Dermis blood vessel endothelial cell (primary cell): ENCODE measurements around the gene CPLANE1. TPM values are rescaled to one million over a fixed set of nuclear protein-coding genes. Genes with fewer than 3 reads are reported as not detected.

Experiments
- total RNA-seq: library from RNA; depleted of rRNA; stranded (reverse); fragments of >200 nt; gene quantifications from 2 replicates; pipeline ENCODE4 v1.2.3, GENCODE V29; 2014

Gene CPLANE1
- total RNA-seq, 1 donor from 2014 or later: 19.7 TPM

Other genes with a start within 250 kb of the CPLANE1 start
- gene NUP155, start 121.7 kb upstream of the CPLANE1 start, total RNA-seq: 31.1 and 55.4 TPM in 2 replicates
- gene WDR70, start 129.9 kb upstream of the CPLANE1 start, total RNA-seq: 34.5 and 41.8 TPM in 2 replicates